CD4-positive, alpha-beta memory T cell (primary cell): ENCODE data around the gene NEB. TPM values are rescaled to one million over a fixed set of nuclear protein-coding genes. Genes with fewer than 3 reads are reported as not detected.

Source experiments
- CTCF ChIA-PET: fragments of 350-600 bp; sonication (Branson Sonifier 250); formaldehyde crosslinking; loops from one replicate; lab custom pipeline; 2021; ENCODE audit warnings: inconsistent platforms; ENCODE audit not compliant: partially characterized antibody; lab: Charles Lee
- POLR2A ChIA-PET: fragments of 350-600 bp; sonication (Branson Sonifier 250); formaldehyde crosslinking; loops from one replicate; lab custom pipeline; 2021; ENCODE audit not compliant: partially characterized antibody; lab: Charles Lee
- DNase-seq, 5 donors: peaks; one replicate each; pipeline versions ENCODE4 v3.0.0 to v3.0.0-alpha.2; 2020 to 2022; ENCODE audit warnings: mixed read lengths in 1 of 5
- H3K27ac ChIP-seq: one replicate; pipeline ENCODE4 v1.7.0; 2013; ENCODE audit warnings: low read depth, low read length
- H3K27me3 ChIP-seq: 2 replicates; pipeline ENCODE4 v1.7.0; 2013; ENCODE audit warnings: mild to moderate bottlenecking, low read length, moderate library complexity; ENCODE audit not compliant: insufficient read depth
- H3K36me3 ChIP-seq: 2 replicates; pipeline ENCODE4 v1.7.0; 2013; ENCODE audit warnings: mild to moderate bottlenecking, low read length, moderate library complexity; ENCODE audit not compliant: insufficient read depth
- H3K4me1 ChIP-seq: 2 replicates; pipeline ENCODE4 v1.7.0; 2013; ENCODE audit warnings: mild to moderate bottlenecking, low read length, moderate library complexity; ENCODE audit not compliant: insufficient read depth
- H3K4me3 ChIP-seq, 2 donors: one replicate each; pipeline ENCODE4 v1.7.0; 2013; ENCODE audit warnings: low read length in 2 of 2, mild to moderate bottlenecking in 1 of 2
- H3K9me3 ChIP-seq, 2 donors: one replicate each; pipeline ENCODE4 v1.7.0; 2013; ENCODE audit warnings: low read length in 2 of 2, control low read depth in 1 of 2; ENCODE audit not compliant: control insufficient read depth in 1 of 2
- H3K27ac Mint-ChIP-seq, 7 donors: one replicate each; pipeline ENCODE4 v1.8.0; 2020 to 2021; ENCODE audit warnings: mixed read lengths in 7 of 7, mild to moderate bottlenecking in 6 of 7, inconsistent platforms in 3 of 7, moderate library complexity in 3 of 7
- H3K27me3 Mint-ChIP-seq, 2 donors: one replicate each; pipeline ENCODE4 v1.8.0; 2020 to 2021; ENCODE audit warnings: mixed read lengths in 2 of 2
- H3K36me3 Mint-ChIP-seq, 2 donors: one replicate each; pipeline ENCODE4 v1.8.0; 2020 to 2021; ENCODE audit warnings: mixed read lengths in 2 of 2, inconsistent platforms in 1 of 2, mild to moderate bottlenecking in 1 of 2
- H3K4me1 Mint-ChIP-seq, 4 donors: one replicate each; pipeline ENCODE4 v1.8.0; 2020 to 2021; ENCODE audit warnings: mixed read lengths in 4 of 4, mild to moderate bottlenecking in 1 of 4
- H3K4me3 Mint-ChIP-seq, 8 donors: one replicate each; pipeline ENCODE4 v1.8.0; 2020 to 2021; ENCODE audit warnings: mixed read lengths in 8 of 8, mild to moderate bottlenecking in 7 of 8, moderate library complexity in 6 of 8, inconsistent platforms in 3 of 8
- H3K9me3 Mint-ChIP-seq, 8 donors: one replicate each; pipeline ENCODE4 v1.8.0; 2020 to 2021; ENCODE audit warnings: mixed read lengths in 8 of 8, mild to moderate bottlenecking in 5 of 8, inconsistent platforms in 3 of 8, moderate library complexity in 1 of 8
- intact Hi-C: fragments of 100-400 bp; cut with micrococcal nuclease; formaldehyde crosslinking; loops from one replicate; pipeline ENCODE4 v1.15.1; 2023
- polyA plus RNA-seq, 2 donors: library from polyadenylated mRNA; unstranded; fragments of 300-500 nt; fragmentation: Illumina TruSeq; gene quantifications; one replicate each; pipeline ENCODE4 v1.2.3, GENCODE V29; 2021
- total RNA-seq, 2 experiments: library from RNA; stranded (reverse); gene quantifications; one replicate each; pipeline ENCODE4 v1.2.3, GENCODE V29; 2021

Gene NEB
- total RNA-seq (1 to 10 TPM in 1 of 2 experiments, under 1 TPM in 1; 0.91 to 2.1 TPM), polyA plus RNA-seq (under 1 TPM in 1 of 2 donors, not detected in 1; 0.17 TPM)

DNA sequence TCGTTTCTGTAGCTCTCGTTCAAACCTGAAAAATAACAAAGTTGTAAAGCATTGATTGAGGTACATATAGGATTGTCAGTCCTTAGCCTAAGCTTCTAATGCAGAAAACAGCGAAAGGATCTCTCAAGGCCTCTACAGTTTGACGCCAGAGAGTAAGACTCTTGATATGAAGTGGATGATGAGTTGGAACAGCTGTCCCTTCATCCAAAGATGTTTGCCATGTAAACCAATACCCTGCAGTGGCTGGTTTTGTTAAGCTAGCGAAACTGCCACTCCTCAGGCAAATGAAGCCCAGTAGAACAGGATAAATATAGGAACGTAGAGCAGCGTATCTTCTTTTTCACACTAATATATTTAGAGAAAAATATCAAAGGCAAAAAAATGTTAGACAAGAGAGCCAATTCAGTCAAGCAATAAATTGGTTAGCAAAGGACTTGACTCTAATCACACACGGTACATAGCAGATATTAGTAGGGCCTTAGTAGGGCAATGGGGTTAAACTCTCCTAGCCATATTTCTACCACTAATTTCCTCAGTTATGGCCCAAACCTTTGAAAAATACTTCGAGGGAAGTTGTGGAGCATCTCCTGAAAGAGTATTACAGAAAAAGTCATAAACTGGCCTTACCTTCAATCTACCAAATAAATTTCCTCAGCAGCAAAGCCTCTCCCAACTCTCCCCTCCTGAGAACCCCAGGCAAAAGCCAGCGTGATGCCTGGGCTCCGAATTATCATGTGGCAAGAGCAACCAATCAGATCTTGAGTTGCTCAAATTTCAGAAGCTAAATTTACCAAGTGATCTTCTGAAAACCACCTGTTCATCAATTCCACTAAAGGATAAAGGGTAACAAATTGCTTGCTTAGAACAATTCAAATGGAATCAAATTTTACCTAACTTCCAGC lies at the start of gene NEB:
Gene NEB (minus strand): TSS at position 706 of the 902 bp plus-strand sequence. CDS start 1,320 bp downstream, outside the sequence.
- Mint-ChIP-seq H3K4me3 (no peak within 1 kb of the TSS), H3K36me3 (peaks cover 0 to 2% of the 10 kb centered on the region in 2 donors), H3K9me3 (peaks cover 0 to 6% (median 1%) of the 10 kb centered on the region in 8 donors), H3K4me1 (no peaks in the 10 kb centered on the region), H3K27ac (no peak within 1 kb of the TSS), H3K27me3 (peaks cover 0 to 3% of the 10 kb centered on the region in 2 donors)
- Histone ChIP-seq H3K27me3 (no peaks in the 10 kb centered on the region), H3K9me3 (no peaks in the 10 kb centered on the region), H3K4me1 (no peaks in the 10 kb centered on the region), H3K27ac (no peak within 1 kb of the TSS), H3K36me3 (no peaks in the 10 kb centered on the region), H3K4me3 (no peak within 1 kb of the TSS)
- CTCF ChIA-PET = no interaction called here
- POLR2A ChIA-PET = no interaction called here
- no peak for DNase-seq
- intact Hi-C loops = no loop called here

DNA sequence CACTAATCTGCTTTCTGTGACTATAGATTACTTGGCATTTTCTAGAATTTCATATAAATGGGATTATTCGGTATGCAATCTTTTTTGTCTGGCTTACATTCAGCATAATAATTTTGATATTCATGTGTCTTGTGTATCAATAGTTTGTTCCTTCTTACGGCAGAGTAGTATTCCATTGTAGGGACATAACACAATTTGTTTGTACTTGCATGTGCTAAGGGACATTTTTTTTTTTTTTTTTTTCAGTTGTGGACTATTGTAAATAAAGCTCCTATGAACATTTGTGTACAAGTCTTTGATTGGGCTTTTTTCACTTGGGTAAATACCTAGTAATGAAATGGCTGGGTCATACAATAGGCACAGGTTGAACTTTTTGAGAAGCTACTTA lies 48.9 kb upstream of the NEB start:
- no peak for DNase-seq
- H3K27me3 Mint-ChIP-seq = no peaks in the 10 kb centered on the region
- peaks cover 0 to 9% (median 4%) of the 10 kb centered on the region in 8 donors for H3K9me3 Mint-ChIP-seq
- H3K4me3 Mint-ChIP-seq = no peak overlapping the region
- Histone ChIP-seq H3K36me3 (no peaks in the 10 kb centered on the region), H3K4me1 (no peaks in the 10 kb centered on the region), H3K9me3 (no peaks in the 10 kb centered on the region), H3K4me3 (no peak overlapping the region), H3K27me3 (no peaks in the 10 kb centered on the region), H3K27ac (no peak overlapping the region)
- POLR2A ChIA-PET = no interaction called here
- H3K27ac Mint-ChIP-seq = no peak overlapping the region
- peaks cover 0 to 1% (median 0%) of the 10 kb centered on the region in 4 donors for H3K4me1 Mint-ChIP-seq
- H3K36me3 Mint-ChIP-seq = peaks cover 59 to 63% of the 10 kb centered on the region in 2 donors
- CTCF ChIA-PET = no interaction called here
- intact Hi-C loops = no loop called here

GRCh38 chr2:151782378-151783132 lies 48.3 kb upstream of the NEB start:
- Mint-ChIP-seq H3K27ac (peak overlapping the region in 1 of 7 donors; percentile 53), H3K4me3 (no peak overlapping the region), H3K36me3 (peaks cover 58 to 64% of the 10 kb centered on the region in 2 donors), H3K9me3 (peaks cover 0 to 9% (median 5%) of the 10 kb centered on the region in 8 donors), H3K27me3 (no peaks in the 10 kb centered on the region), H3K4me1 (peaks cover 0 to 1% (median 0%) of the 10 kb centered on the region in 4 donors)
- ChIA-PET CTCF (no interaction called here), POLR2A (no interaction called here)
- Histone ChIP-seq H3K4me1 (no peaks in the 10 kb centered on the region), H3K9me3 (no peaks in the 10 kb centered on the region), H3K36me3 (no peaks in the 10 kb centered on the region), H3K27ac (no peak overlapping the region), H3K4me3 (no peak overlapping the region), H3K27me3 (no peaks in the 10 kb centered on the region)
- intact Hi-C loops = no loop called here
- no peak for DNase-seq

DNA sequence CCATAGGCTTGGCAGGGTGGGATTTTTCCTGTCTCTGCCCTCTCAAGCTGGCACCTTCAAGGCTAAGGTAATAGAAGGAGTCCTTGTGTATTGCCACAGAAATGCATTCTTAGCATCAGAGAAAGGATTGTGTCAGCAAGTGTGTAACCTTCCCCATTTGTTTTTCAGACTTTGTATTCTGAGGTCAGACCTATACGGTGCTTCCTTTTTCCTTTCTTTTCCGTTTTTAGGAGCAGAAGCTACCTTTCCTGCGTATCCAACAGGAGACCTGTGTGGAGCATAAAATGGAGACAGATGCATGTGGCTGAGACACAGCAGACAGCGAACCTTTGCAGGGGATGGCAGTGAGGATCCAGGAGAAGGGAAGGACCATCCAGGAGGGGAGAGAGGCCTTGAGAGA lies 47.4 kb upstream of the NEB start:
- no peaks in the 10 kb centered on the region for H3K4me1 ChIP-seq
- H3K9me3 ChIP-seq = no peaks in the 10 kb centered on the region
- intact Hi-C loops = no loop called here
- ChIA-PET POLR2A (no interaction called here), CTCF (no interaction called here)
- DNase-seq = no peak
- H3K36me3 Mint-ChIP-seq = peaks cover 64 to 73% of the 10 kb centered on the region in 2 donors
- peaks cover 0 to 9% (median 5%) of the 10 kb centered on the region in 8 donors for H3K9me3 Mint-ChIP-seq
- no peak overlapping the region for H3K27ac ChIP-seq
- H3K4me3 Mint-ChIP-seq = no peak overlapping the region
- H3K27me3 Mint-ChIP-seq = no peaks in the 10 kb centered on the region
- peaks cover 0 to 1% (median under 1%) of the 10 kb centered on the region in 4 donors for H3K4me1 Mint-ChIP-seq
- no peak overlapping the region for H3K27ac Mint-ChIP-seq
- H3K27me3 ChIP-seq = no peaks in the 10 kb centered on the region
- no peaks in the 10 kb centered on the region for H3K36me3 ChIP-seq
- no peak overlapping the region for H3K4me3 ChIP-seq

GRCh38 chr2:151780938-151781337 lies 46.7 kb upstream of the NEB start:
- Mint-ChIP-seq H3K27ac (no peak overlapping the region), H3K9me3 (peaks cover 0 to 9% (median 5%) of the 10 kb centered on the region in 8 donors), H3K4me3 (no peak overlapping the region), H3K27me3 (no peaks in the 10 kb centered on the region), H3K4me1 (peaks cover 0 to 1% (median under 1%) of the 10 kb centered on the region in 4 donors), H3K36me3 (peaks cover 68 to 74% of the 10 kb centered on the region in 2 donors)
- ChIA-PET POLR2A (no interaction called here), CTCF (no interaction called here)
- no peak for DNase-seq
- Histone ChIP-seq H3K27me3 (no peaks in the 10 kb centered on the region), H3K36me3 (no peaks in the 10 kb centered on the region), H3K4me3 (no peak overlapping the region), H3K27ac (no peak overlapping the region), H3K4me1 (no peaks in the 10 kb centered on the region), H3K9me3 (no peaks in the 10 kb centered on the region)
- intact Hi-C loops = no loop called here

DNA sequence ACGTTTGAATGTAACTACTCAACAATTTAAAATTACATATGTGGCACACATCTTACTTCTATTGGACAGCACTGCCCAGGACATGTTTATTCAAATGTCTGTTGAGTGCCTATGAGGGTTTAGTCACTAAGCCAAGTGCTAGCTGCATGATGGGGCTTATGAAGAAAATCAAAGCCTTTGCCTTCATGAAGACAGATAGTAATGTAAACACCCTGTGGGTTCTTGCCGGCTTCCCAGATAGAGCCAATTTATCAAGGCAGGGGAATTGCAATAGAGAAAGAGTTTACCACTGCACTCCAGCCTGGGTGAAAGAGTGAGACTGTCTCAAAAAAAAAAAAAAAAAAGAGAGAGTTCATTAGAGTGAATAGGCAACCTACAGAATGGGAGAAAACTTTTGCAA lies 43.7 kb upstream of the NEB start:
- H3K4me1 Mint-ChIP-seq = peaks cover 0 to 1% (median under 1%) of the 10 kb centered on the region in 4 donors
- ChIA-PET POLR2A (no interaction called here), CTCF (no interaction called here)
- H3K9me3 Mint-ChIP-seq = peaks cover 0 to 9% (median 5%) of the 10 kb centered on the region in 8 donors
- Histone ChIP-seq H3K36me3 (no peaks in the 10 kb centered on the region), H3K4me1 (no peaks in the 10 kb centered on the region), H3K9me3 (no peaks in the 10 kb centered on the region), H3K27me3 (no peaks in the 10 kb centered on the region), H3K27ac (no peak overlapping the region), H3K4me3 (no peak overlapping the region)
- no peak overlapping the region for H3K27ac Mint-ChIP-seq
- DNase-seq = no peak
- peaks cover 56 to 69% of the 10 kb centered on the region in 2 donors for H3K36me3 Mint-ChIP-seq
- H3K4me3 Mint-ChIP-seq = no peak overlapping the region
- intact Hi-C loops = no loop called here
- no peaks in the 10 kb centered on the region for H3K27me3 Mint-ChIP-seq

- Histone ChIP-seq H3K27ac (no peak overlapping the region), H3K36me3 (no peaks in the 10 kb centered on the region), H3K27me3 (no peaks in the 10 kb centered on the region), H3K9me3 (no peaks in the 10 kb centered on the region), H3K4me1 (no peaks in the 10 kb centered on the region), H3K4me3 (no peak overlapping the region)
- Mint-ChIP-seq H3K9me3 (peaks cover 0 to 9% (median 5%) of the 10 kb centered on the region in 8 donors), H3K4me3 (no peak overlapping the region), H3K36me3 (peaks cover 53 to 66% of the 10 kb centered on the region in 2 donors), H3K27me3 (no peaks in the 10 kb centered on the region), H3K4me1 (peaks cover 0 to 1% (median under 1%) of the 10 kb centered on the region in 4 donors), H3K27ac (peak overlapping the region in 1 of 7 donors; percentile 60)
- no peak for DNase-seq
- ChIA-PET POLR2A (no interaction called here), CTCF (no interaction called here)
- intact Hi-C loops = no loop called here
These were observed 43.2 kb upstream of the NEB start for GRCh38 chr2:151777487-151777886.
